Right lobe of liver (tissue), 4 donors: ENCODE measurements around the gene RBP5.

Experiments used
- CTCF ChIP-seq, 4 donors: fragments of 200-600 bp in 3 of 4; fragments of 450-650 bp in 1 of 4; IDR thresholded peaks; one replicate each; pipeline versions ENCODE4 v1.5.1 to v1.8.0; 2016 to 2022; ENCODE audit warnings: antibody characterized with exemption in 4 of 4, mild to moderate bottlenecking in 2 of 4
- POLR2A ChIP-seq: fragments of 450-650 bp; IDR thresholded peaks from one replicate; pipeline ENCODE4 v1.6.1; 2017; ENCODE audit warnings: antibody characterized with exemption, mild to moderate bottlenecking
- donor health status: DM: no; HTN: no; CAD: no.
- donor health status: DM: no; HTN: no; CAD: no.
- donor health status: DM: no; HTN: yes; CAD: no.

GRCh38 chr12:7079826-7080125 is 48.9 kb downstream of the RBP5 start:
- TF ChIP-seq POLR2A = no peak
- no peak for TF ChIP-seq CTCF (IDR thresholded peaks at IDR 0.05)
